ENCODE results near the gene APOL6. TPM values are rescaled to one million over a fixed set of nuclear protein-coding genes. Genes with fewer than 3 reads are reported as not detected.

Gene APOL6
- total RNA-seq, 1 experiment from 2014 or later: 13.9 TPM

GRCh38 chr22:35634015-35634414 is 14.2 kb upstream of the APOL6 start:
- Mint-ChIP-seq H3K27me3 (ENCODE audit: insufficient read depth, unreplicated experiment) (no peaks in the 10 kb centered on the region), H3K4me3 (ENCODE audit: unreplicated experiment) (no peak overlapping the region), H3K27ac (ENCODE audit: unreplicated experiment) (no peak overlapping the region), H3K36me3 (ENCODE audit: insufficient read depth, unreplicated experiment) (peaks cover 4% of the 10 kb centered on the region), H3K4me1 (ENCODE audit: low read depth, unreplicated experiment) (peaks cover 12% of the 10 kb centered on the region), H3K9me3 (ENCODE audit: unreplicated experiment) (peaks cover 10% of the 10 kb centered on the region)
- ChIA-PET CTCF (no interaction called here), POLR2A (no interaction called here)
- BruUV-seq (replicated peaks): no TSS peak
- Histone ChIP-seq H3K4me3 (ENCODE audit: low read depth, low read length) (no peak overlapping the region), H3K9me3 (no peaks in the 10 kb centered on the region), H3K4me1 (0 out of 2 replicates have a peak, but pooled peaks cover 7% of the 10 kb centered on the region), H3K36me3 (ENCODE audit: control insufficient read depth, insufficient read depth, low read length) (no peaks in the 10 kb centered on the region), H3K27me3 (replicated peaks; ENCODE audit: control insufficient read depth, insufficient read depth, low read length) (no peaks in the 10 kb centered on the region)
- DNase-seq: no peak
- TF ChIP-seq, protein P1, sequence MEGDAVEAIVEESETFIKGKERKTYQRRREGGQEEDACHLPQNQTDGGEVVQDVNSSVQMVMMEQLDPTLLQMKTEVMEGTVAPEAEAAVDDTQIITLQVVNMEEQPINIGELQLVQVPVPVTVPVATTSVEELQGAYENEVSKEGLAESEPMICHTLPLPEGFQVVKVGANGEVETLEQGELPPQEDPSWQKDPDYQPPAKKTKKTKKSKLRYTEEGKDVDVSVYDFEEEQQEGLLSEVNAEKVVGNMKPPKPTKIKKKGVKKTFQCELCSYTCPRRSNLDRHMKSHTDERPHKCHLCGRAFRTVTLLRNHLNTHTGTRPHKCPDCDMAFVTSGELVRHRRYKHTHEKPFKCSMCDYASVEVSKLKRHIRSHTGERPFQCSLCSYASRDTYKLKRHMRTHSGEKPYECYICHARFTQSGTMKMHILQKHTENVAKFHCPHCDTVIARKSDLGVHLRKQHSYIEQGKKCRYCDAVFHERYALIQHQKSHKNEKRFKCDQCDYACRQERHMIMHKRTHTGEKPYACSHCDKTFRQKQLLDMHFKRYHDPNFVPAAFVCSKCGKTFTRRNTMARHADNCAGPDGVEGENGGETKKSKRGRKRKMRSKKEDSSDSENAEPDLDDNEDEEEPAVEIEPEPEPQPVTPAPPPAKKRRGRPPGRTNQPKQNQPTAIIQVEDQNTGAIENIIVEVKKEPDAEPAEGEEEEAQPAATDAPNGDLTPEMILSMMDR (IDR thresholded peaks at IDR 0.05; ENCODE audit: insufficient read depth in 1 of 2, low read depth in 1 of 2, low read length in 1 of 2, severe bottlenecking in 1 of 2, unreplicated experiment in 1 of 2): no peak
- intact Hi-C loops (cut with micrococcal nuclease; ENCODE audit: unreplicated experiment): no loop called here

- no peaks in the 10 kb centered on the region for H3K36me3 ChIP-seq (ENCODE audit: control insufficient read depth, insufficient read depth, low read length)
- H3K27ac Mint-ChIP-seq (ENCODE audit: unreplicated experiment): no peak overlapping the region
- peaks cover 4% of the 10 kb centered on the region for H3K36me3 Mint-ChIP-seq (ENCODE audit: insufficient read depth, unreplicated experiment)
- no peak overlapping the region for H3K4me3 Mint-ChIP-seq (ENCODE audit: unreplicated experiment)
- intact Hi-C loops (cut with micrococcal nuclease; ENCODE audit: unreplicated experiment): no loop called here
- H3K9me3 ChIP-seq: no peaks in the 10 kb centered on the region
- no peaks in the 10 kb centered on the region for H3K27me3 ChIP-seq (replicated peaks; ENCODE audit: control insufficient read depth, insufficient read depth, low read length)
- no peak for DNase-seq
- BruUV-seq (replicated peaks): no TSS peak
- TF ChIP-seq, protein P1 (IDR thresholded peaks at IDR 0.05; ENCODE audit: insufficient read depth in 1 of 2, low read depth in 1 of 2, low read length in 1 of 2, severe bottlenecking in 1 of 2, unreplicated experiment in 1 of 2): no peak
- no peaks in the 10 kb centered on the region for H3K27me3 Mint-ChIP-seq (ENCODE audit: insufficient read depth, unreplicated experiment)
- H3K9me3 Mint-ChIP-seq (ENCODE audit: unreplicated experiment): peaks cover 10% of the 10 kb centered on the region
- CTCF ChIA-PET: no interaction called here
- H3K4me3 ChIP-seq (ENCODE audit: low read depth, low read length): no peak overlapping the region
- H3K4me1 ChIP-seq: peaks cover 7% of the 10 kb centered on the region; the same call in 1 of the 2 replicates
- H3K4me1 Mint-ChIP-seq (ENCODE audit: low read depth, unreplicated experiment): peaks cover 5% of the 10 kb centered on the region
- POLR2A ChIA-PET: no interaction called here
These were observed 13.2 kb upstream of the APOL6 start for GRCh38 chr22:35634943-35635540.

DNA sequence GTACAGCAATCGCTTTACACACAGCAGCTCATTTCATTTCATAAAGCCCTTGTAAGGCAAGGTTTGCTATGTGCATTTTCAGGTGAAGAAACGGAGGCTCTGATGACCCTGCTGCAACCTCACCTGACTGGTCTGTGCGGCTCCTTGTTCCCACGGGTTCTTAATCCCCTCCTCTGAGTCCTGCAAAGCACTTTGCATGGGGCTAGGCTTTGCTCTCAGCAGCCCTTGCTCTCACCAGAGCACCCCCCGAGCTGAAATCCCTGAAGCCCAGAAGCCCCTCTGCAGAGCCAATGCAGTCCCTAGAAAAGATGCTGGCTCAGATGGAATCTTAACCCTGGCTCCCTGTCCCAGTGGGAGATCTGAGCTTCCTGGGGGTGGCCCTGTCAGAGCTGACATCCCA is 11.0 kb upstream of the APOL6 start:
- intact Hi-C loops (cut with micrococcal nuclease; ENCODE audit: unreplicated experiment): no loop called here
- Mint-ChIP-seq H3K4me3 (ENCODE audit: unreplicated experiment) (no peak overlapping the region), H3K27me3 (ENCODE audit: insufficient read depth, unreplicated experiment) (no peaks in the 10 kb centered on the region), H3K27ac (ENCODE audit: unreplicated experiment) (no peak overlapping the region), H3K36me3 (ENCODE audit: insufficient read depth, unreplicated experiment) (peaks cover 11% of the 10 kb centered on the region), H3K9me3 (ENCODE audit: unreplicated experiment) (peaks cover 10% of the 10 kb centered on the region), H3K4me1 (ENCODE audit: low read depth, unreplicated experiment) (peaks cover 23% of the 10 kb centered on the region)
- H3K4me3 ChIP-seq (ENCODE audit: low read depth, low read length): no peak overlapping the region
- peaks cover 29% of the 10 kb centered on the region for H3K4me1 ChIP-seq
- ChIA-PET POLR2A (no interaction called here), CTCF (no interaction called here)
- H3K36me3 ChIP-seq (ENCODE audit: control insufficient read depth, insufficient read depth, low read length): no peaks in the 10 kb centered on the region
- DNase-seq: no peak
- no peaks in the 10 kb centered on the region for H3K9me3 ChIP-seq
- TF ChIP-seq, protein P1 (IDR thresholded peaks at IDR 0.05; ENCODE audit: insufficient read depth in 1 of 2, low read depth in 1 of 2, low read length in 1 of 2, severe bottlenecking in 1 of 2, unreplicated experiment in 1 of 2): no peak
- H3K27me3 ChIP-seq (replicated peaks; ENCODE audit: control insufficient read depth, insufficient read depth, low read length): no peaks in the 10 kb centered on the region
- BruUV-seq (replicated peaks): no TSS peak
